B cell (primary cell): Measurements from ENCODE around the gene ADGRE1. TPM values are rescaled to one million over a fixed set of nuclear protein-coding genes. Genes with fewer than 3 reads are reported as not detected.

ENCODE experiments used
- ATAC-seq: fragments of 200-7000 bp; cut with Tn5 transposase; one replicate; pipeline ENCODE4 v1.10.0; 2021; ENCODE audit warnings: low read depth, mild to moderate bottlenecking, moderate number of reproducible peaks, moderate library complexity
- CTCF ChIA-PET: fragments of 350-600 bp; sonication (Branson Sonifier 250); formaldehyde crosslinking; loops from one replicate; lab custom pipeline; 2021; ENCODE audit warnings: antibody characterized with exemption, inconsistent platforms; lab: Charles Lee
- POLR2A ChIA-PET: fragments of 350-600 bp; sonication (Branson Sonifier 250); formaldehyde crosslinking; loops from one replicate; lab custom pipeline; 2021; ENCODE audit warnings: antibody characterized with exemption; lab: Charles Lee
- DNase-seq: peaks from one replicate; pipeline ENCODE4 v3.0.0; 2013
- H2AFZ ChIP-seq: 2 replicates; pipeline ENCODE4 v1.6.1; 2012; ENCODE audit warnings: mild to moderate bottlenecking, low read depth, low read length; ENCODE audit not compliant: insufficient read depth, poor library complexity, severe bottlenecking
- H3K27ac ChIP-seq, 2 donors: 1 replicate in 1 of 2; 2 replicates in 1 of 2; pipeline ENCODE4 v1.5.1; 2012 to 2013; ENCODE audit warnings: low read length in 2 of 2, mild to moderate bottlenecking in 2 of 2, moderate library complexity in 1 of 2
- H3K27me3 ChIP-seq, 4 experiments: fragments of 200-600 bp in 1 of 4; sonication (generic) in 1 of 4; replicated peaks in 1 of 4; 1 replicate in 2 of 4; 2 replicates in 2 of 4; pipeline versions ENCODE4 v1.6.1 to v1.7.0; 2013 to 2016; ENCODE audit warnings: low read length in 3 of 4, mild to moderate bottlenecking in 2 of 4, mixed read lengths in 1 of 4, moderate library complexity in 1 of 4; ENCODE audit not compliant: insufficient read depth in 4 of 4, control insufficient read depth in 3 of 4; ENCODE audit errors: control extremely low read depth in 1 of 4
- H3K36me3 ChIP-seq, 2 experiments: replicated peaks in 1 of 2; 1 replicate in 1 of 2; 2 replicates in 1 of 2; pipeline versions ENCODE4 v1.6.1 to v1.7.1; 2013; ENCODE audit warnings: low read length in 1 of 2; ENCODE audit not compliant: insufficient read depth in 2 of 2, control insufficient read depth in 1 of 2; ENCODE audit errors: control extremely low read depth in 1 of 2, extremely low read depth in 1 of 2
- H3K4me1 ChIP-seq, 2 donors: fragments of 200-600 bp in 1 of 2; sonication (generic) in 1 of 2; 1 replicate in 1 of 2; 2 replicates in 1 of 2; pipeline versions ENCODE4 v1.5.1 to v1.6.1; 2013 to 2017; ENCODE audit warnings: low read length in 2 of 2; ENCODE audit not compliant: control insufficient read depth in 2 of 2, insufficient read depth in 2 of 2
- H3K4me2 ChIP-seq: replicated peaks from 2 replicates; pipeline ENCODE3; 2012; ENCODE audit warnings: mild to moderate bottlenecking, low read depth, low read length; ENCODE audit not compliant: poor library complexity, severe bottlenecking
- H3K4me3 ChIP-seq, 5 experiments: fragments of 200-600 bp in 1 of 5; sonication (generic) in 1 of 5; 1 replicate in 3 of 5; 2 replicates in 2 of 5; pipeline versions ENCODE4 v1.5.1 to v1.7.0; 2011 to 2016; ENCODE audit warnings: low read length in 4 of 5, mild to moderate bottlenecking in 4 of 5, low read depth in 2 of 5, control low read depth in 1 of 5, moderate library complexity in 1 of 5; ENCODE audit not compliant: insufficient read depth in 1 of 5; ENCODE audit errors: control extremely low read depth in 1 of 5, extremely low read depth in 1 of 5
- H3K79me2 ChIP-seq: fragments of 200-600 bp; sonication (generic); one replicate; pipeline ENCODE4 v1.6.0; 2016; ENCODE audit warnings: low read length; ENCODE audit not compliant: control insufficient read depth, insufficient read depth
- H3K9ac ChIP-seq: fragments of 200-600 bp; sonication (generic); 2 replicates; pipeline ENCODE4 v1.6.1; 2017; ENCODE audit warnings: mild to moderate bottlenecking, low read length, moderate library complexity
- H3K9me3 ChIP-seq, 3 donors: one replicate each; pipeline versions ENCODE4 v1.6.1 to v1.7.1; 2013; ENCODE audit warnings: low read length in 2 of 3; ENCODE audit not compliant: control insufficient read depth in 2 of 3, insufficient read depth in 1 of 3; ENCODE audit errors: control extremely low read depth in 1 of 3
- H4K20me1 ChIP-seq: 2 replicates; pipeline ENCODE4 v1.6.0; 2012; ENCODE audit warnings: mild to moderate bottlenecking, low read length; ENCODE audit not compliant: insufficient read depth, control insufficient read depth, poor library complexity, severe bottlenecking
- H3K27ac Mint-ChIP-seq: one replicate; pipeline ENCODE4 v1.8.0; 2021; ENCODE audit warnings: mixed read lengths
- H3K27me3 Mint-ChIP-seq: one replicate; pipeline ENCODE4 v1.8.0; 2021; ENCODE audit warnings: mixed read lengths
- H3K4me1 Mint-ChIP-seq: one replicate; pipeline ENCODE4 v1.8.0; 2021; ENCODE audit warnings: mixed read lengths
- H3K4me3 Mint-ChIP-seq: one replicate; pipeline ENCODE4 v1.8.0; 2021; ENCODE audit warnings: mixed read lengths
- H3K9me3 Mint-ChIP-seq: one replicate; pipeline ENCODE4 v1.8.0; 2022; ENCODE audit warnings: mixed read lengths; ENCODE audit not compliant: insufficient read depth
- EZH2 ChIP-seq: IDR thresholded peaks from 2 replicates; pipeline ENCODE4 v1.6.1; 2012; ENCODE audit warnings: borderline replicate concordance, low read depth, mild to moderate bottlenecking, moderate library complexity, low read length; ENCODE audit not compliant: insufficient read depth, poor library complexity, severe bottlenecking
- WGBS: methylation state at CpG from one replicate; pipeline ENCODE4 v1.1.5; 2013; ENCODE audit warnings: missing lambda C conversion rate; ENCODE audit not compliant: insufficient coverage; 5-methylcytosine and 5-hydroxymethylcytosine counted together
- intact Hi-C: fragments of 100-400 bp; cut with micrococcal nuclease; formaldehyde crosslinking; loops from one replicate; pipeline ENCODE4 v1.10.0; 2022
- polyA plus RNA-seq: library from polyadenylated mRNA; depleted of rRNA; stranded (reverse); fragments of >200 nt; gene quantifications from 2 replicates; pipeline ENCODE4 v1.2.3, GENCODE V29; 2012
- total RNA-seq, 2 donors: library from RNA; stranded (reverse); fragments of 120-200 nt in 1 of 2; gene quantifications; 1 replicate in 1 of 2; 2 replicates in 1 of 2; pipeline versions ENCODE4 v1.2.3 to v1.2.4, GENCODE V29; 2013 to 2022
- TF ChIP-seq, protein P1 (sequence below): fragments of 200-600 bp; IDR thresholded peaks from one replicate; pipeline ENCODE4 v1.8.0; 2022; ENCODE audit warnings: antibody characterized with exemption, mild to moderate bottlenecking

ADGRE1 gene
- total and polyA plus RNA-seq, 2 donors (not counting 1 experiment from before 2014, with no cell fraction given): 0.21 TPM; not detected in 1

- no peak for ATAC-seq
- no peak for DNase-seq
- no peaks in the 10 kb centered on the region for H3K9me3 Mint-ChIP-seq
- H3K4me3 ChIP-seq: no peak overlapping the region
- H3K4me1 Mint-ChIP-seq: no peaks in the 10 kb centered on the region
- H3K4me2 ChIP-seq: no peak overlapping the region
- no CpG with 5 or more reads among the region's 2 CpGs for WGBS
- peaks cover 5% of the 10 kb centered on the region for H4K20me1 ChIP-seq
- ChIA-PET CTCF (no interaction called here), POLR2A (no interaction called here)
- intact Hi-C loops: no loop called here
- peaks cover 6 to 66% of the 10 kb centered on the region in 2 experiments for H3K36me3 ChIP-seq
- no peak overlapping the region for H3K27ac Mint-ChIP-seq
- H3K4me3 Mint-ChIP-seq: no peak overlapping the region
- no peaks in the 10 kb centered on the region for H3K27me3 Mint-ChIP-seq
- H3K27me3 ChIP-seq: no peaks in the 10 kb centered on the region
- H3K79me2 ChIP-seq: peaks cover 19% of the 10 kb centered on the region
- H3K9ac ChIP-seq: no peak overlapping the region
- H3K27ac ChIP-seq: no peak overlapping the region
- no peaks in the 10 kb centered on the region for H3K4me1 ChIP-seq
- no peaks in the 10 kb centered on the region for H3K9me3 ChIP-seq
- H2AFZ ChIP-seq: no peak overlapping the region
- TF ChIP-seq EZH2: no peak
- TF ChIP-seq, protein P1, sequence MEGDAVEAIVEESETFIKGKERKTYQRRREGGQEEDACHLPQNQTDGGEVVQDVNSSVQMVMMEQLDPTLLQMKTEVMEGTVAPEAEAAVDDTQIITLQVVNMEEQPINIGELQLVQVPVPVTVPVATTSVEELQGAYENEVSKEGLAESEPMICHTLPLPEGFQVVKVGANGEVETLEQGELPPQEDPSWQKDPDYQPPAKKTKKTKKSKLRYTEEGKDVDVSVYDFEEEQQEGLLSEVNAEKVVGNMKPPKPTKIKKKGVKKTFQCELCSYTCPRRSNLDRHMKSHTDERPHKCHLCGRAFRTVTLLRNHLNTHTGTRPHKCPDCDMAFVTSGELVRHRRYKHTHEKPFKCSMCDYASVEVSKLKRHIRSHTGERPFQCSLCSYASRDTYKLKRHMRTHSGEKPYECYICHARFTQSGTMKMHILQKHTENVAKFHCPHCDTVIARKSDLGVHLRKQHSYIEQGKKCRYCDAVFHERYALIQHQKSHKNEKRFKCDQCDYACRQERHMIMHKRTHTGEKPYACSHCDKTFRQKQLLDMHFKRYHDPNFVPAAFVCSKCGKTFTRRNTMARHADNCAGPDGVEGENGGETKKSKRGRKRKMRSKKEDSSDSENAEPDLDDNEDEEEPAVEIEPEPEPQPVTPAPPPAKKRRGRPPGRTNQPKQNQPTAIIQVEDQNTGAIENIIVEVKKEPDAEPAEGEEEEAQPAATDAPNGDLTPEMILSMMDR: no peak
Observed at GRCh38 chr19:6849876-6850275, 37.5 kb upstream of the ADGRE1 start.

GRCh38 chr19:6851359-6851758 lies 36.0 kb upstream of the ADGRE1 start:
- no peak for DNase-seq
- no peak overlapping the region for H3K27ac ChIP-seq
- Mint-ChIP-seq H3K27me3 (no peaks in the 10 kb centered on the region), H3K4me1 (no peaks in the 10 kb centered on the region), H3K9me3 (no peaks in the 10 kb centered on the region), H3K27ac (no peak overlapping the region), H3K4me3 (no peak overlapping the region)
- H3K9ac ChIP-seq: no peak overlapping the region
- H3K4me2 ChIP-seq: no peak overlapping the region
- no peaks in the 10 kb centered on the region for H3K27me3 ChIP-seq
- no peak overlapping the region for H2AFZ ChIP-seq
- H3K36me3 ChIP-seq: peaks cover 11 to 79% of the 10 kb centered on the region in 2 experiments
- no CpG with 5 or more reads among the region's 1 CpG for WGBS
- TF ChIP-seq, protein P1: no peak
- no peak for TF ChIP-seq EZH2
- CTCF ChIA-PET: no interaction called here
- POLR2A ChIA-PET: no interaction called here
- intact Hi-C loops: no loop called here
- H4K20me1 ChIP-seq: peaks cover 5% of the 10 kb centered on the region
- H3K4me1 ChIP-seq: no peaks in the 10 kb centered on the region
- no peaks in the 10 kb centered on the region for H3K9me3 ChIP-seq
- no peak overlapping the region for H3K4me3 ChIP-seq
- H3K79me2 ChIP-seq: peaks cover 19% of the 10 kb centered on the region
- ATAC-seq: no peak
